A204.1 (cell line): ENCODE measurements around the gene STAT3.
"Not testable (repeated sequence)": the region's sequence is repeated elsewhere in the genome, so short reads cannot be mapped to it uniquely, and the experiment has no call there.

ENCODE experiments used
- FAIRE-seq: peaks from 2 replicates; lab custom pipeline; 2012; peaks lifted over from hg19 to GRCh38; lab: Jason Lieb, UNC

Gene STAT3

DNA sequence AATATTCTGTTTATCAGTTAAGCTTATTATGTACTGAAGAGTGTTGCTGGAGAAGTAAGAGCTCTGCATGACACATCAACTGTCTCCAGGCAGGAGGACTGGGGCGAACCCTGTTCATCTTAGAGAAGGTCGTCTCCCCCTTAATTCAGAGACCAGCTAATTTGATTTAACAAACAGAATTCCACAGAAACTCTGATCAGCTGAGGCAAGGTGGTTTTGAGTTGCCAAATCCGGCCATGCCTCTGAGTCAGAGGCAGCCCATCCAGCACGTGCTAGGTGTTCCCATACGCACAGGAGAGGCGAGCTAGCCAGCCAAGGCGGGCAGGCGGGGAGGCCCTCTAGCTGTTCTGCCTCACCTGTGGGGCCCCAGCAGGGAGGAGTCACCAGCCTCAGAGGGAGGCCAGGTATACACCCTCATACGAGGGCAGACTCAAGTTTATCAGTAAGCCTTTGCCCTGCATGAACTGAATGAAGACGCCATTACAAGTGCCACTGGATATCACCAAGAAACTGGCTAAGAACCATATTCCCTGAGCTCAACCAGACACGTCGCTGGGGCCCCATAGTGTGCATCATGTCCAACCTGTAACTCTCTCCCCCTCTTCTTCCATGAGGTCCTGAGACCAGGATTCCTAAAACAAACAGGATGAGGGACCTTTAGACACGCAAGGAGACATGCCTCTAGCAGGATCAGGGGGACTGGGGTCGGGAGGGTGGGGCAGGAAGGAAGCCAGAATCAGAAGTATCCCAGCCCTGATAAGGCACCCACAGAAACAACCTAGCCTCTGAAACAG, 74.3 kb downstream of the STAT3 start:
- no peak for FAIRE-seq

DNA sequence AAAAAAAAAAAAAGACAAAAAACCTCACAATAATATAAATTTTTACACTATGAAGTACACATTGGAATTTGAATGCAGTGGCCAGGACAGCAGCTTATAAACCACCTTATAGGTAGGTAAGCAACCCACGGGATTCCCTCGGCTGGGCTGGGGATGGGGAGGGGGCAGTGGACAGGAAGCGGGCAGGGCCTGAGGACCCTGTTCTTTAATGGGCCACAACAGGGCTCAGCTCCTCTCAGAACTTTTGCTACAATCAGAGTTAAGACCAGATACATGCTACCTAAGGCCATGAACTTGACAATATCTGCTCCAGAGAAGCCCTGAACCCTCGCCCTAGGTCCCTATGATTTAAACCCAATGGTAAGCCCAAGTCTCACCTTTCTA, 74.9 kb downstream of the STAT3 start:
- no peak for FAIRE-seq

DNA sequence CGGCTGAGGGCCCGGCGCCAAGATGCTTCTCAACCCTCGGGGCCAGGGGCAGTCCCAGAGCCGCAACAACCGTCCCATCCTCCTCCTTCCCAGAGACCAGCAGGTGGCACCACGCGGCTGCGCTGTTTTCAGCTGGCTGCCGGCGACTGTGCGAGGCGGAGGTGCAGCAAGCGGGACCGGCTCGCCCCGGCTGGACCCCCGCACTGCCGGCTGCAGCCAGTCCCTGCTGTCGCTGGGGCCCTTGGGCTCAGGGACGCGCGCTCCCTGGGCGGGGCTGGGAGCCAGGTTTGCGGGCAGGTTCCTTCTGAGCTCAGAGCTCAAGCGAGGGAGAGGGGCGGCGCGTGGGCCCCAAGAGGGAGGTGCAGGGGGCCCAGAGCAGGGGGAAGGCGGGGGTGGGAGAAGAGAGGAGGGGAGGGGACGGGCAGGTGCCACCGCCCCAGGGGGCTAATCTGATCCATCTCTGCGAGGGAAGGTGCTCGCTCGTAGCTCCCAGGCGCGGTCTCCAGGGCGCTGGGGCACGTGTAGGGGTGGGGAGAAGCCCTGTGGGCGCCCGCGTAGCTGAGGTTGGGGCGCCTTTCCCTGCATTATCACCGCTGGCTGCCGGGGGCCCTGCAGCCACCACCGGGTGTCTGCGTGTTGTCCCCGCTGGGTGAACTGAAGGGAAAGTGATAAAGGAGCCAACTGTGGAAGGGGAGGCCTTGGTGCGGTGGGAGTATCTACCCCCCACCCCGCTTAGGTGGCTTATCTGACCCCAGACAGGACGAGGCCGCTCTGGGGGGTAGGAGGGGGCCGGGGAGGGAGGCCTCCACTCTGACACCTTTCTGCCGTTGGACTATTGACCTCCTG, 75.7 kb downstream of the STAT3 start:
- FAIRE-seq: no peak

DNA sequence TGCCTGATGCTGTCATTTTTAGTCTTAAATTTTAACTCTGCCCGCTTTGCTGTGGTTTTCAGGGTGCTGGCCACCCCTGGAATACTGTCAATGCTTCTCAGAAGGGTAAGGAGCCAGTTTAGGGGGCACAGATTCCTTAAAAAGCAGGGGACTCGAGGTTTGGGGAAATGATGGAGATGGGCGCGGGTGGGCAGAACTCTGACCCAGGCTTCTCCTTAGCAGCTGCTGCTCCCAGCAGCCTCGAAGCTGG, 76.3 kb downstream of the STAT3 start:
- FAIRE-seq: no peak

DNA sequence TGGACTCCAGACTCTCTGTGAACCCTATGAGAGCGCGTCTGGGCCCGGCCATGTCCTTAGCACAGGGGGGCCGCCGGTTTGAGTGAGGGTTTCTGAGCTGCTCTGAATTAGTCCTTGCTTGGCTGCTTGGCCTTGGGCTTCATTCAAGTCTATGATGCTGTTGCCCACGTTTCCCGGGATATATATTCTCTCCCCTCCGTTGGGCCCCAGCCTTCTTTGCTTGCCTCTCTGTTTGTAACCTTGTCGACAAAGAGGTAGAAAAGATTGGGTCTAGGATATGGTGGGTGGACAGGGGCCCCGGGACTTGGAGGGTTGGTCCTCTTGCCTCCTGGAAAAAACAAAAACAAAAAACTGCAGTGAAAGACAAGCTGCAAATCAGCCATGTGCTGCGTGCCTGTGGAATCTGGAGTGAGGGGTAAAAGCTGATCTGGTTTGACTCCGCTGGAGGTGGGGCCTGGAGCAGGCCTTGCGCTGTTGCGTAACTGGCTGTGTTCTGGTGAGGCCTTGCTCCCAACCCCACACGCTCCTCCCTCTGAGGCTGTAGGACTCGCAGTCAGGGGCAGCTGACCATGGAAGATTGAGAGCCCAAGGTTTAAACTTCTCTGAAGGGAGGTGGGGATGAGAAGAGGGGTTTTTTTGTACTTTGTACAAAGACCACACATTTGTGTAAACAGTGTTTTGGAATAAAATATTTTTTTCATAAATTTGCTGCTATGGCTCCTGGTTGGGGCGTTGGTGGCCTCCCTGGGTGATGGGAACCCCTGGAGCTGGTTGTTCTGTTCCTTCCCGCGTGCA, 76.8 kb downstream of the STAT3 start:
- FAIRE-seq: no peak

DNA sequence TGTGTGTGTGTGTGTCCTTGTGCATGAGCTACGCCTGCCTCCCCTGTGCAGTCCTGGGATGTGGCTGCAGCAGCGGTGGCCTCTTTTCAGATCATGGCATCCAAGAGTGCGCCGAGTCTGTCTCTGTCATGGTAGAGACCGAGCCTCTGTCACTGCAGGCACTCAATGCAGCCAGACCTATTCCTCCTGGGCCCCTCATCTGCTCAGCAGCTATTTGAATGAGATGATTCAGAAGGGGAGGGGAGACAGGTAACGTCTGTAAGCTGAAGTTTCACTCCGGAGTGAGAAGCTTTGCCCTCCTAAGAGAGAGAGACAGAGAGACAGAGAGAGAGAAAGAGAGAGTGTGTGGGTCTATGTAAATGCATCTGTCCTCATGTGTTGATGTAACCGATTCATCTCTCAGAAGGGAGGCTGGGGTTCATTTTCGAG, 77.4 kb downstream of the STAT3 start:
- no peak for FAIRE-seq

DNA sequence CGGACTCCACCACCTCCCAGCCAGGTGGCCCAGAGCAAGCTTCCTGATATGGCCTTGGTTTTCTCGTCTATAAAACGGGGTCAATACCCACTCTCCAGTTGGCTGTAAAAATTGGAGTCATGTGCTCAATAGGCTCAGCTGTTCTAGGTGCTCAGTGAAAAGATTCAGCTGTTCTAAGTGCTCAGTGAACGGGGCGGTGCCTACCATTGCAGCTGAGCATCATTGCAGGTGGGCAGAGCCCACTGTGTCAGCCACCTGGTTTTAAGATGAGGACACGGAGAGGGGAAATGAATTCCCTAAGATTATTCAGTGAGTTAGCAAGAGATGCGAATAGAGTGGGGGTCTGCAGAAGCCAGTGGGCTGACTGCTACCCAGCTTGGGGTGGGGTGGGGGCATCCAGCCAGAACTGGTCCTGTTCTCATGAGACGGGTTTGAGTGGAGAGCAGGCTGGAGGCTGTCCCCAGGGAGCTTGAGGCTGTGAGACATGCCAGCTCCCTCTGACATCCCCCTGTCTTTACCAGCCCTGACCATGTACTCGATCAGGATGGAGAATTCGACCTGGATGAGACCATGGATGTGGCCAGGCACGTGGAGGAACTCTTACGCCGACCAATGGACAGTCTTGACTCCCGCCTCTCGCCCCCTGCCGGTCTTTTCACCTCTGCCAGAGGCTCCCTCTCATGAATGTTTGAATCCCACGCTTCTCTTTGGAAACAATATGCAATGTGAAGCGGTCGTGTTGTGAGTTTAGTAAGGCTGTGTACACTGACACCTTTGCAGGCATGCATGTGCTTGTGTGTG, 78.1 kb downstream of the STAT3 start:
- FAIRE-seq: no peak

DNA sequence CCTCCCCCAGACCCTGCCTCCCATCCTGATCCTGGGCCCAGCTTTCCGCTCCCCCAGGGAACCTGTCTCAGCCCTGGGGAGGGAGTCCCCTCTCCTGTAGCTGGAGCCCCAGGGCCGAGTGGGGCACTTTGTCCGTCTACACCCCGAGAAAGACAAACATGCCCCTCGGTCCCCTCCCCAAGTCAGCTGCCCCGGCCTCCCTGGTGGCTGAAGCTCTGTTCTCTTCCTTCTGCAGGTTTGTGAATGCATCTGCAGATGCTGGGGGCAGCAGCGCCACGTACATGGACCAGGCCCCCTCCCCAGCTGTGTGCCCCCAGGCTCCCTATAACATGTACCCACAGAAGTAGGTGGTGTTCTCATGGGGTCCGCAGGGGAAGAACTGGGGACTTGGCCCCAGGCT, 79.1 kb downstream of the STAT3 start:
- FAIRE-seq: no peak

DNA sequence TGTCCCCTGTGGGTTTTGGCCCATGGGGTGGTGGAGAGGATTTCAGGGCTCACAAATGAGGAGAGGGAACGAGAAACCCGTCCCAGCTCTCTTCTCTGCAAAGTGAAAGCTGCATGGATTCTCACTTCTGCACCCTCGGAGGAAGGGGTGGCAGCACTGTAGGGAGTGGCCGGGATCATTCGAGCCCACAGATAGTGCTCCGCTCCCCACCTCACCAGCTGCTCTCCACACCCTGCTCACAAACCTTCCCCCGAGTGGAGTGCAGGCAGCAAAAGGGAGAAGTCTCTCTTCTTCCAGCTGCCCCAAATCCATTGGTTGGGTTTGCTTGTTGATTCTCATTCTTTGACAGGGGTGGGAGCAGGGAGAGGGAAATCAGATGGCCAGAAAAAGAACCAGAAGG, 79.8 kb downstream of the STAT3 start:
- no peak for FAIRE-seq

DNA sequence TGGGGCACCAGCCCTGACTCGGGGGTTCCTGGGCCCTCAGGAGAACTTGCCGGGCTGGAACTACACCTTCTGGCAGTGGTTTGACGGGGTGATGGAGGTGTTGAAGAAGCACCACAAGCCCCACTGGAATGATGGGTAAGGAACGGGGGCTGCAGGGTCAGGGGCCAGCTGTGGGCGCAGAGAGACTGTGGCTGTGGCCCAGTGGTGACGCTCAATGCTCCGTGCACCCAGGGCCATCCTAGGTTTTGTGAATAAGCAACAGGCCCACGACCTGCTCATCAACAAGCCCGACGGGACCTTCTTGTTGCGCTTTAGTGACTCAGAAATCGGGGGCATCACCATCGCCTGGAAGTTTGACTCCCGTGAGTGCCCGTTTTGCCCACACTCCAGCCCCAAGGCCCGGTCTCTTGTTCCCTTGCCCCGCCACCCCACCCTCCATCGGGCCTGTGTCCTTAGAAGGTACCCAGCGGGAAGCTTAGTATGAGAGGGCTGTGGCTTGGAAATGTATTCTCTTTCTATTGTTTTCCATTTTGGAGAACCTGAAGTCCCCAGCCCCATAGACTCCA, 80.8 kb downstream of the STAT3 start:
- FAIRE-seq: no peak

DNA sequence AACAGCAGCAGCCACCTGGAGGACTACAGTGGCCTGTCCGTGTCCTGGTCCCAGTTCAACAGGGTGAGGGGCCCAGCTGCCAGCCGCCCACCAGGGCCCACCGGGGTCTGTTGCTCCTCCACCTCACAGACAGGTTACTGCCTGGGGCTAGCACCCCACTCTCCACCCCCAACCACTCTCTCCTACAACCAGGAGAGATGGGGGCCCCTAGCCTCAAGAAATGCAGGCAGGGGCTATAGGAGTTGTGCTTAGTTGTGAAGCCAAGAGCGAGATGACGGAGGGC, 81.9 kb downstream of the STAT3 start:
- FAIRE-seq: no peak

DNA sequence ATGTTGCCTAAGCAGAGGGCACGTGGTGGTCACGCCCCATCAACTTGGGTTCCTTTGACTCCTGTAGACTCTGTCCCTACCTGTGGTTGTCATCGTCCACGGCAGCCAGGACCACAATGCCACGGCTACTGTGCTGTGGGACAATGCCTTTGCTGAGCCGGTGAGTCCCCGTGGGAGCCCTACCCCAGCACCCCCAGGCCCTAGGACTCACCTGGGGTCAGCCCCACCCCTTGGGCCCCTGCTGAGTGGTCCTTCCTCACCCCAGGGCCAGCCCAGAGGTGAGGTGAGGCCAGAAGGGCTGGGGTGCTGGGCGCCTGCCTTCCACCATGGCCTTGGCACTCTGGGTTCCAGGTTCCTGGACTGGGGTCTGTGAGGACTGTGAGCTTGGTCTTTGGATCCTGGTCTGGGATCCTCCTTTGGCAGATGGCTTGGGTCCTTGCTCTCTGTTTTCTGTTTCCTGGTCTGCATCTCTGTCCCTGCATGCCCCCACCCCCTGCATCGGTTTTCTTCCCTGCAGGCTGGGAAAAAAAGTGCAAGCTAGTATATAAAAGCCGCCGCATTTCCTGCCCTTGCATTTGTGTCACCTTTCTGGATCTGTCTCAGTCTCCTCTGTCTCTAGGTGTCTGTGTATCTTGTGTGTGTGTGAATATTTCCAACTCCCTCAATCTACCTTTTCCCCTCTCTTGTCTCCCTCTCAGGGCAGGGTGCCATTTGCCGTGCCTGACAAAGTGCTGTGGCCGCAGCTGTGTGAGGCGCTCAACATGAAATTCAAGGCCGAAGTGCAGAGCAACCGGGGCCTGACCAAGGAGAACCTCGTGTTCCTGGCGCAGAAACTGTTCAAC, 82.5 kb downstream of the STAT3 start:
- no peak for FAIRE-seq

DNA sequence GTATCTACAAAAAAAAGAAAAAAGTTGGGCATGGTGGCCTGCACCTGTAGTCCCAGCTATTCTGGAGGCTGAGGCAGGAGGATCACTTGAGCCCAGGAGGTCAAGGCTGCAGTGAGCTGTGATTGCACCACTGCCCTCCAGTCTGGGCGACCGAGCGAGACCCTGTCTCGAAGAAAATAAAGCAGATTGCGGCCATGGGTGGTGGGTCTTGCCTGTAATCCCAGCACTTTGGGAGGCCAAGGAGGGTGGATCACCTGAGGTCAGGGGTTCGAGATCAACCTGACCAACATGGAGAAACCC, 83.3 kb downstream of the STAT3 start:
- FAIRE-seq: not testable (repeated sequence)

DNA sequence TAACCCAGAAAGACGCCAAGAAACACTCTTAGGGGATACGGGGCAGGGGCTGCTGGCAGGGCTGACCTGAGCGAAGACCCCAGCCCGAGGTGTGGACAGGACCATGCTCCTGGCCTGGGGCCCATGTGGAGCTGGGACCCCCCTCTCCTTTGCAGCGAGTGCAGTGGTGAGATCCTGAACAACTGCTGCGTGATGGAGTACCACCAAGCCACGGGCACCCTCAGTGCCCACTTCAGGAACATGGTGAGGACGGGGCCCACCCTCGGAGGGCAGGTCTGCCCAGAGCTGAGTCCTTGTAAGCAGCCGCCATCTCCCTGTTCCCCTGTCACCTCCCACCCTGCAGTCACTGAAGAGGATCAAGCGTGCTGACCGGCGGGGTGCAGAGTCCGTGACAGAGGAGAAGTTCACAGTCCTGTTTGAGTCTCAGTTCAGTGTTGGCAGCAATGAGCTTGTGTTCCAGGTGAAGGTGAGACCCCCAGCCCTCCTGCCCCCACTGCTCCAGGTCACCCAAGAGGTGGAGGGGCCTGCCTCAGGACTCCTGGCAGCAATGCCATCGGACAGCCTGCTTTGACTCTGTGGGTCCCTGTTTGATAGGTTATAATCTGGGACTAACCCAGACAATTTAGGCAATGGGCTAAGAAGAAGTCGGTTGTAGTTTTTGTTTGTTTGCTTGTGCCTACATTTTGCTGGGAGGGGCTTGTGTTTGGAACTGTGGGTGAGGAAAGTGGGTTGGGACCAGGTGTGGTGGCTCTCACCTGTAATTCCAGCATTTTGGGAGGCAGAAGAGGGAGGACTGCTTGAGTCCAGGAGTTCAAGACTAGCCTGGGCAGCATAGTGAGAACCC, 83.8 kb downstream of the STAT3 start:
- no peak for FAIRE-seq

DNA sequence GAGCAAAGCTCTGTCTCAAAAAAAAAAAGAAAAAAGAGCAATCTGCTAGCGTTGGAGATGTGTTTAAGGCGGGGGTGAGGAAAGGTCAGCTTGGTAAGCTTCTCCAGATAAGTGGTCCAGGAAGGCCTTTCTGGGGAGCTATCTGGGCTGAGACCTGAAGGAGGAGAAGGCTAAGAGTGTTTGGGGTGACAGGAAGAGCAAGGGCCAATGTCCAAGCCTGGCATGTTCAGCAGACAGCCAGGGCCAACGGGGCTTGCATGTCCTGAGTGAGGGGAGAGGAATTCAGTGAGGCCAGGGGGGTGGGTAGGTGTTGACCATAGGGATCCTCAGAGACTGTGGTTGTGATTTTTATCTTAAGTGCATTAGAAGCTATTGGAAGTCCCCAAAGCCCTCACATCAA, 84.5 kb downstream of the STAT3 start:
- no peak for FAIRE-seq

DNA sequence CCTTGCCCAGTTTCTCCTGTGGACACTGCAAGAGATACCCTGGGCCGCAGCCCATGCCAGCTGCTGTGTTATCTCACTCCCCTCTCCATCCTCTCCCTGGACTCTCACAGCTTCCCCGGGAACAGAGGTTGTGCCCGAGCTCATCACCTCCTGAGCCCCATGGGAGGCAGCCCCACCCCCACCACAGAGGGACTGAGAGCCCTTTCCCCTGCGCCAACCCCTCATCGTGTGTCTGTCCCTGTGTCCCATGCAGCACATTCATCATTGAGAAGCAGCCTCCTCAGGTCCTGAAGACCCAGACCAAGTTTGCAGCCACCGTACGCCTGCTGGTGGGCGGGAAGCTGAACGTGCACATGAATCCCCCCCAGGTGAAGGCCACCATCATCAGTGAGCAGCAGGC, 87.2 kb downstream of the STAT3 start:
- no peak for FAIRE-seq

DNA sequence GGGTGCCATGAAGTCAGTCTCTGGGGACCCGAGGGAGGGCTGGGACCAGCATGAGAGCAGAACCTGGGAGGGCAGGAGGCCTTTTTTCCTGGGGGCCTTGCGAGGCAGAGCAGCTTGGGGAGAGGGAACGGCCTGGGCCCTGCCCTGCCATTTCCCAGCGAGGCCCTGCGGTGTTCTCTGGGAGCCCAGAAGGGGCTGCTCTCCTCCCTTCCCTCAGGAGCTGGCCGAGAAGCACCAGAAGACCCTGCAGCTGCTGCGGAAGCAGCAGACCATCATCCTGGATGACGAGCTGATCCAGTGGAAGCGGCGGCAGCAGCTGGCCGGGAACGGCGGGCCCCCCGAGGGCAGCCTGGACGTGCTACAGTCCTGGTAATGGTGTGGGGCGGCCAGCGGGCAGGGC, 88.3 kb downstream of the STAT3 start:
- not testable (repeated sequence) for FAIRE-seq

DNA sequence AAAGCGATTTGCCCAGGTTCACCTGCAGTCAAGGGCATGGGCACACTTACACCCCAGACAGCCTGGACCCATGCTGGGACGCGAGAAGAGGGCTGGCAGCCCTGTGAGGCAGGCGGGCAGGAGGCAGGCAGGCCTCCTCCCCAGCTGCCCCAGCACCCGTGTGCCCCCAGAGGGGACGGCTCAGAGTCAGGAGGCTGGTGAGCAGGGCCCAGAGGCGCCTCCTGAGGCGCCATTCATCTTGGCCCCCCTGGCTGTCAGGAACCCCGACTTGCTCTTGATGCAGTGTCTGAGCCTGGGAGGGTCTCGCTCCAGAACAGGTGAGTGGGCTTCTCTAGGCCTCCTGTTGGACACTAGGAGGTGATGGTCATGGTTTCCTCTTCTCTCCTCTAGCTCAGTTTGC, 88.9 kb downstream of the STAT3 start:
- not testable (repeated sequence) for FAIRE-seq

DNA sequence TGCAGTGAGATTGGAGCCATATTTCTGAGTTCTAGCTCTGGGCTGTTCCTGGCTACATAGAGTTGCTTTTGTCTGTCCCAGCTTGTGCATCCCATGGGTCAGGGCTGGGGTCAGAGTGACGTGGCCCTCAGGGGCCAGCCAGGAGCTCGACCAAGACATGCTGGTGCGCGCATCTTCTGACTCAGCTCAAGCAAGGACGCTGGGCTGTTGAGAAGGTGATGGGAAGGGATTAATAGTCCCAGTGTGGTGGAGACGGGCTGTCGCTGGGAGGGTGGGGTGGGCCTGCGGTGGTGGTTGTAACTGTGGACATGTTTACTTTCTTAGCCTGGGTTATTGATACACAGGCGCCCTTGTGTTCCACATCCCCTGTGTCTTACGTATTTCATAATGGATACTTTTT, 90.5 kb downstream of the STAT3 start:
- not testable (repeated sequence) for FAIRE-seq

DNA sequence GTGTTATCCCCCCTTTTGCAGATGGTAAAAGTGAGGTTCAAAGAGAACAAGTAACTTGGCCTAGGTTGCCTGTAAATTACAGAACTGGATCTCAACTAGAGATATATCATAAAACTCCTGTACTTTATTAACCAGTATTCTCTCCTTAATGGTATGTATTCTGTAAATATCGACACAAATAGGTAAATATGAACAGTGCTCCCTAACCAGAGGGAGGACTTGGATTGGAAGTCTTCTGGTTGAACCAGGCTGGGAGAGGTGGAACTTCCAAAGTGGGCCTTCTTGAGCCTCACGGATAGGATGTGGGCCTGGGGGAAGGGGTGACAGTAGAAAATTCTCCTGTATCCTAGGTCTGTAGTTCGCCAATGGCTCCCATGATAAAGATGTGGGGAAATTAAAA, 92.2 kb downstream of the STAT3 start:
- no peak for FAIRE-seq
